GM10248 (cell line): ENCODE data around the gene PDE4D.

Experiments
- CTCF ChIA-PET: fragments of 300-600 bp; sonication (Branson Sonifier 250); formaldehyde crosslinking; extraction: SDS; loops from one replicate; lab custom pipeline; 2021; ENCODE audit warnings: antibody characterized with exemption; lab: Yijun Ruan, JAX
- POLR2A ChIA-PET: fragments of 350-650 bp; sonication (Branson Sonifier 250); formaldehyde crosslinking; extraction: SDS; loops from one replicate; lab custom pipeline; 2020; ENCODE audit warnings: antibody characterized with exemption; lab: Yijun Ruan, JAX
- DNase-seq: peaks from one replicate; pipeline ENCODE4 v3.0.0; 2012; ENCODE audit errors: extremely low spot score
- CTCF ChIP-seq: IDR thresholded peaks from 2 replicates; pipeline ENCODE4 v1.5.1; 2012; ENCODE audit warnings: mild to moderate bottlenecking, low read depth; ENCODE audit errors: extremely low read depth, missing control alignments, control extremely low read depth

Gene PDE4D

DNA sequence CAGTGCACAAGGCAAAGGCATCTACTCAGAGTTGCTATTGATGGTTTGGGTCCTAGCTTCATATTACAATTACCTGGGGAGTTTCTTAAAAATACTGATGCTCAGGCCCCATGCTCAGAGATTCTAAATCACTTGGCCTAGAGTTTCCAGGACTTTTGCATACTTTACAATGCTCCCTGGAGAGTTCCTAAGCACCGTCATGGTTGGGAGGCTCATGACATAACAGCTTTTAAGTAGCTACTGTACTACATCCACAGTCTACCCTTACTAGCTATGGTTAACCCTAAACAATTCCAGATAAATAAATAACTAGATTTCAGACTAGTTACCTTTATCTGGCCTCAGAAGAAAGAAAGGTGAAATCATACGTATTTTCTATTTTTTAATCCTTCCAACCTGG lies 414.4 kb downstream of the PDE4D start:
- CTCF ChIA-PET: interaction anchor here (1.4 kb wide), 1 partner anchor 9 kb away, joined by 4 read pairs; no protein-coding TSS in a partner anchor
- POLR2A ChIA-PET: no interaction called here
- no peak for TF ChIP-seq CTCF
- no peak for DNase-seq

DNA sequence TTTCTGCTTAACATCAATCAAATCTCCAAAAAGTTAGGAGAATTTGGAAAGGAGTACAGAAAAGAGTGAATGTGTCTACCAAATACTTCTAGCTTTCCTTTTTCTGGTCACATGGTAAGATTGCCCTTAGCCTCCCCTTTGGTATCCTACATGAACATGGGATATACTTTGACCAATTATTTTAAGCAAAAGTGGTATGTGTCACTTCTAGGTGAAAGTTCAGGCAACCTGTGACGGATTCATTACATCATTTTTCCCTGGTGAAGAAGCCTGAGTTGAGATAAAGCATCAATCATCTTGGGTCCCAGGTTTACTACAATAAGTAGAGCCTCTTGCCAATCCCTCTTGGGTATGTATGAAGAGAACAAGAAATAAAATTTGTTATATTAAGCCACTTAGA lies 419.2 kb downstream of the PDE4D start:
- no peak for TF ChIP-seq CTCF
- ChIA-PET CTCF (interaction anchor here (0.7 to 0.8 kb wide), 2 partner anchors 14 to 20 kb away, joined by 3 read pairs; no protein-coding TSS in a partner anchor), POLR2A (no interaction called here)
- no peak for DNase-seq

GRCh38 chr5:59473611-59474010 lies 419.9 kb downstream of the PDE4D start:
- no peak for DNase-seq
- no peak for TF ChIP-seq CTCF
- POLR2A ChIA-PET: no interaction called here
- CTCF ChIA-PET: interaction anchor here (0.7 to 0.8 kb wide), 2 partner anchors 21 to 33 kb away, joined by 3 read pairs; no protein-coding TSS in a partner anchor

DNA sequence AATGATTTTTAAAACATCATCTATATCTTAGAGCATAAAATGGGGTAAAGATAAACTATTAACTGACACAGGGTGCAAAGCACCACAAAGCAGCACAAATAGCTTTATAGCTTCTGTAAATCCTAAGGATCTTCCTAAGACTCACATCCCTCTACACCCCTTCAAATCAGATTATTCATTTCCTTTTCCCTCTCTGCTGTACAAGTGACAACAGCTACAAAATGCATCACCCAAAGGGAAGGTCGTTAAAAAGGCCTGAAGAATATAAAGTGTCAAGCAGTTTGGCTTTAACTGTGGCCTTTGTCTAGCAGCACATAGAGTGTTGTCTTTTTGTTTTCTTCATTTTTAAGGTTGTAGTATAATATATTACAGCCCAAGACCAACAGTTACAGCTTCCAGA lies 422.1 kb downstream of the PDE4D start:
- DNase-seq: no peak
- POLR2A ChIA-PET: no interaction called here
- TF ChIP-seq CTCF: no peak
- CTCF ChIA-PET: interaction anchor here (0.7 to 1.4 kb wide), 3 partner anchors 18 to 26 kb away, joined by 3 to 4 read pairs (median 3); no protein-coding TSS in a partner anchor

- no peak for TF ChIP-seq CTCF
- DNase-seq: no peak
- ChIA-PET CTCF (interaction anchor here (1.2 kb wide), 1 partner anchor 19 kb away, joined by 3 read pairs; no protein-coding TSS in a partner anchor), POLR2A (no interaction called here)
Observed at GRCh38 chr5:59467969-59468368, 425.6 kb downstream of the PDE4D start.

DNA sequence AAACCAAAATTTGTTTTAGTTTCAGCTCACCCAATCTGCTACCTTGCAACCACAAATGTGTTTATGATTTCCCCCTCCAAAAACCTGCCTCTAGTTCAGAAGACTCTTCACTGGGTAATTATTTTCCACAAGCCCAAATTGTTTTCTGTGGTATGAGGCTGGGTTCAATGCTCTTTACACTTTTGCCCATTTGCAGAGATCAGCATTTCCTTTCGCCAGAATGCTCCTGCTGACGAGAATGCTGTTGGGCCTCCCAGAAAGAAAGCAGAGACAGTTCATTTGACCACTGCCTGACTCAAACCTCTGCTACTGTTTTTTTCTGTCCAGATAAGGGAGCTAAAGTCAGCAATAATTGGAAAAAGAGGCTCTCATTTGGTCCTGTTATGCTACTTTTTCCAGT lies 427.3 kb downstream of the PDE4D start:
- ChIA-PET CTCF (no interaction called here), POLR2A (no interaction called here)
- no peak for DNase-seq

More for the DNA sequence above, 427.3 kb downstream of the PDE4D start:
- TF ChIP-seq CTCF: no peak
